HG02798 (cell line): ENCODE data around the gene VSTM2B.

Source experiments
- ATAC-seq: cut with Tn5 transposase; IDR thresholded peaks from one replicate; pipeline ENCODE4 v1.9.1; 2021; ENCODE audit warnings: mild to moderate bottlenecking; ENCODE audit not compliant: unreplicated experiment, poor library complexity

The VSTM2B gene

DNA sequence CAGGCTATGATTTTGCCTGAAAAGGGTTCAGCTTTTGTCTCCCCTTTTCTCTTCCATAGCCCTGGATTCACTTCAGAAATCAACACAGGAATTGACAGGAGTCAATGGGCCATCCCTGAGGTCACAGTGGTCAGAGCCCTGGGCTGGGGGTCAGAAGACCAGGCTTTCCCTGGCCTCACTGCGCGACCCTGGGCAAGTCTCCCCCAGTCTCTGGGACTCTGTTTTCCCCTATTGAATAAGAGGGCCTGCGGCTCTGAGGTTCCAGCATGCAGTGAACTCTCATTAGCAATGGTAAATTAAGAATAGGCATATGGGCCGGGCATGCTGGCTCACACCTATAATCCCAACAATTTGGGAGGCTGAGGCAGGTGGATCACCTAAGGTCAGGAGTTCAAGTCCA is 30.7 kb upstream of the VSTM2B start:
- ATAC-seq, result no peak

- no peak for ATAC-seq
Observed at GRCh38 chr19:29495901-29496441, 29.8 kb upstream of the VSTM2B start.

DNA sequence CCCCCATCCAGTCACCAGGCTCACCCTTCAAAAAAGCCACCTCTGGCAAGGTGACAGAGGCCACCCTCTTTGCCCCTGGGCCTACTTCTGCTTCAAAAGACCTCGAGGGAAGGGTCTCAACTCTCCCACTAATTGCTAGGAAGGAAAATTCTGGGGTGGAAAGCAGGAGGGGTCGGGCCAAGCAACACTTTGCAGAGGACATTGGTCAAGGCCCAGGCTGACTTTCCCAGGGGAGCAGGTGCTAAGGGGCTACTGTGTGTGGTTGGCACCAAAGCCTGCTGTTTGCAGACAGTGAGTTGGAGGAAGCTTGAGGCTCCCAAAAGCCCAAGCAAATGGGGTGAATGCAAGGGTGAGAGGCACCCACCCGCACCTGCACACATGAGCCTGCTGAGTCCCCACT is 28.6 kb upstream of the VSTM2B start:
- ATAC-seq, result no peak

GRCh38 chr19:29497686-29498436 is 27.9 kb upstream of the VSTM2B start:
- no peak for ATAC-seq

DNA sequence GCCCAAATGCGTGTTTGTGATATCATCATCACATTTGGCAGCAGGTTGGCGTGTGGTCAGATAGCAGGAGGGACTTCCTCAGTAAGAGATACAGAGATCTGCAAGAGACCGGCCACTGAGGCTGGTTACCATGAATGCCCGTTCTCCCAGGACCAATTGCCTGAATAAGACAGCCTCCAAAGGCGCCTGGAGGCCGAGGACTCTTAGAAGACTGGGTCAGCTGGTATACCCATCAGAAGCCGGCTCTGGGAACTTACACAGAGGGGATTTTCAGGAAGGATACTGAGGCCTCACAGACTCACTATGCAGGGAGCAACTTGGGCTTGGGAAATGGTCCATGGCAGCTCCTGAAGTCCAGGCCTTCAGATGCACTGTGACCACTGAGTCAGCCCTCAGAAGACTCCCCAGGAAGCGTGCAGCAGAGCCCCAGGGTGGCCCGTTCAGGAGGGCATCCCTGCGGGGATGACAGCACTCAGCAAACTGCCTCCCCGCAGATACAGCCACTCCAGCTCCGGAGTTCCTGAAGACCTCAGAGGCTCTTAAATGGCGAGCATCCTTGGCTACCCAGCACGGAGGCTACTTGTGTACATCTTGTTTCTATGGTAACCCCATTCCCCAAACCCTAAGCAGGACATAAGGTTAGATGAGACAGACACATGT is 26.4 kb upstream of the VSTM2B start:
- no peak for ATAC-seq

- ATAC-seq, result no peak
Observed at GRCh38 chr19:29499921-29500590, 25.7 kb upstream of the VSTM2B start.

GRCh38 chr19:29501816-29502580 is 23.8 kb upstream of the VSTM2B start:
- no peak for ATAC-seq

DNA sequence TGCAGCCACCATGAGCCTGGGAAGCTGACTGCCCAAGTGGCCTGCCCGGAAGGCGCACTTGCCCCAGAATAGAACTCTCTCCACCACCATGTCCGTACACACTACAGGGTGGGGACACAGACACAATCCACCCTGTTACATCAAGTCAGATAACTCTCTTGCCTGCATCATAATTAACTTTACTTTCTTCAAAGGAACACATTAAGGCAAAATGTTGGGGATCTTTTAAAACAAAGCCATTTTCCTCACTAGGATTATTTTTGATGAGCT is 23.3 kb upstream of the VSTM2B start:
- ATAC-seq, result no peak

DNA sequence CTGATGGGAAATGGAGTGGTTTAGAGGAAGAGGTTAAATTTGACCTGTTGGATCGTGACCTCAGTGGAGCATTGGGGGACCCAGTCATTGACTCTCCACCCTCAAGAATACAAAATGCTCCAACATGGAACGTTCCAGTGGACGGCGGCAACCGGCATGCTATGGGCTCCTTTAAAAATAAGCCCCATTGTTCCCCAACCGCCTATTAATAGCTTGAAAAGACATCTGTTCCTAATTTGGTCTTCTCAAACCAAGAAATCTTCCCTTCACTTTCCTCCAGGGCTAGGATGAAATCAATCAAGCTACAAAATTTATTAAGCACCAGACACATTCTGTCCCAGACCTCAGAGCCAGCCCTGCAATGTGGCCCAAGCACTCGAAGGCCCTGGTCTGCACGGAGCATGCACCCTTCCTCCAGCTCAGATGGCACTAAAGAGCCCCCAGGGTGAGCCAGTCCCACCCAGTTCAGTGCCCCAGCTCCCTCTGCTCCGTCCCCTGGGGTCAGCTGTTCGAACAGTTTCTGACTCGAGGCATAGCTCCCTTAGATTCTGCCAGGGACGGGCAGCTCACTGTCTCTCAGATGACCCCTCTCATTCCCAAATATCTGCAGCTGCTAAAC is 22.5 kb upstream of the VSTM2B start:
- ATAC-seq, result no peak

DNA sequence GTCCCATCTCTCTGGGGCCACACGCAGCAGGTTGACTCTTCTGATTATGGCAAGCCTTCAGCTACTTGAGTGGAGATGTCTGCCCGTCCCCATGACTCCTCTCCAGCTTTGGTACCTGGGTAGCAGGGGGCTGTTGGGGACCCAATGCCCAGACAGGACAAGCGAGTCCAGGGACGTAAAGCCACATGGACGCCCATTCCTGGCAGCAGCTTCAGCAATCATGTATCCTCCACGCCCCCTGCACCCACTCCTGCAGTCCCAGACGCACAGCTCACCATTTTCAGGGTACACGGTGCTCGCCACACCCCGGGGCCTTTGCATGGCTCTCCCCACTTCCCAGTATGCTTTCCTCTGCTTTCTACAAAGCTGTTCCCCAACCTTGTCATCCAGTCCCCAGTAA is 22.0 kb upstream of the VSTM2B start:
- no peak for ATAC-seq

DNA sequence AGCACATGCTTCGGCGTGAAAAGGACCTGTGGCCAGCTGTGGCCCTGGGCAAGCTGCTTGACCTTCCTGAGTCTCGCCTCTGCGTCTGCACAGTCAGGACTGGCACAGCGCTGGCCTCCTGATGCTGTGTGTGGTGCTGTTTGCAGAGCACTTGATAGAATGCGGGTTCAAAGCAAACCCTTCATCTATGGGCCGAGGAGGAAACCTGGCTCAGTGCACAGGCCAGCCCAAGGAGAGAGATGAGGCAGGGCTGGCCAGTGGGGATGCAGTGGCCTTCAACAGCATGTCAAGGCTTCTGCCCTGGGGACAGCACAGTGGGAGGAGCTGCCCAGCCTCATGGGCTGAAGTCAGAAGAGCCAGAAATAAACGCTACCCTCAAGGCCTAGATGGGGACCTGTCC is 21.3 kb upstream of the VSTM2B start:
- no peak for ATAC-seq

DNA sequence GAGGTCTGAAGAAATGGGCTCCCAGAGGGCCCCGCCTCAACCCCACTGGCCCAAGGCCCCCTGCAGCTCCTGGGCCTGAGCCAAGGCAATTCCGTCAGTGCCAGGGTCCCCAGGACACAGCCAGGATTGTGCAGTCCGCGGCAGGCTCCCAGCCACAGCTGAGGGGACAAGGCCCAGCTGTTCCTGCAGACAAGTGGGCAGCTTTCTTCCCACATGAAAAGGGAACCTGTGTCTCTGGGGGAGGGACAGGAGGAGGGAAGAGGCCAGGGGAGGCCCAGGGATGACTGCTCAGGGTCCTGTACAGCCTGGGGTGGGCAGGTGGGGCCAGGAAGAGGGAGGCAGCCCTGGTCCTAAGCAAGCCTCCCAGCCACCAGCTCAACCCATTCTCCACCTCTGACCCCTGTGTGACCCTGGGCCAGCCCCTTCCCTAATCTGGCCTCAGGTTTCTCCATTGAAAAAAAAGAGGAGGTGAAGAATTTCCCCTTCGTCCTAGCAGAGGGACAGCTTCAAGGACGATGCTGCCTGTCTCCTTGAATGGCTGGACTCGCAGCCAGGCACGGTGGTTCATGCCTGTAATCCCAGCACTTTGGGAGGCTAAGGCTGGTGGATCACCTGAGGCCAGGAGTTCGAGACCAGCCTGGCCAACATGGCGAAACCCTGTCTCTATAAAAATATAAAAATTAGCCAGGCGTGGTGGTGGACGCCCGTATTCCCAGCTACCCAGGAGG is 20.5 kb upstream of the VSTM2B start:
- no peak for ATAC-seq

- no peak for ATAC-seq
Observed at GRCh38 chr19:29506619-29506911, 19.2 kb upstream of the VSTM2B start.

DNA sequence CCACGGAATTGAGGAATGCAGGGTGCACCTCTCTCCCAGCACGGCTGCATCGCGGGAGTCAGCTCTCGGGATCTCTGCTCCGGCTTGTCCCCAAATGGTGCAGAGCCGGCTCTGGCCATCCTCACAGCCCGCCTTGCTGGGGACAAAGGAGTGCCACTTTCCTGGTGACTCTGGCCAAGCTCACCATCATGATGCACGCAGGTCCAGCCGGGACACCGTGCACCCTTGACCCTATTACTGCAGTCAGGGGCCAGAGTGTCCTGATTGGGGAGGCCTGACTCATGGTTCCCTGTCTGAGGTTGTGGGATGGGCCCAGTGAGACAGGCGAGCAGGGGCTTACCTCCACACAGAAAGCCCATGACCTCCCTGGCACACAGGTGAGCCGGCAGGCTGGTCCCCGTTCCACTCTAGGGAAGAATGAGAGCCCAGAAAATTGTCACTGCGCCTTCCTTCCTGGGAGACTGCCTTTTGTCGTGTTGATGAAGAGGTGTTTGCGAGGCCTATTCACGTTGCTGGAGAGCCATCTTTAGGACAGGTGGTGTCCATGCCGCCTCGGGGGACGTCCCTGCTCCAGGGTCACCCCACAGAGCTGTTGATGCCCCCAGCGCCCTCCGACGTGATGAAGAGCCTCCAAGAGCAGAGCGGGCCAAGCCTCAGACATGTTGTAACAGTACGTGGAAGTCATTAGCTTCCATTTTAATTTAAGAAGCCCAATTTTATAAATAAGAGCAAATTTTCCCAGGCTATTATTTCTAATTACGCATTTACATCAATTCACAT is 18.5 kb upstream of the VSTM2B start:
- ATAC-seq, result no peak

- no peak for ATAC-seq
Observed at GRCh38 chr19:29508181-29508580, 17.6 kb upstream of the VSTM2B start.

GRCh38 chr19:29509456-29509855 is 16.3 kb upstream of the VSTM2B start:
- ATAC-seq, result no peak

- ATAC-seq, result no peak
Observed at GRCh38 chr19:29510701-29511265, 15.0 kb upstream of the VSTM2B start.

DNA sequence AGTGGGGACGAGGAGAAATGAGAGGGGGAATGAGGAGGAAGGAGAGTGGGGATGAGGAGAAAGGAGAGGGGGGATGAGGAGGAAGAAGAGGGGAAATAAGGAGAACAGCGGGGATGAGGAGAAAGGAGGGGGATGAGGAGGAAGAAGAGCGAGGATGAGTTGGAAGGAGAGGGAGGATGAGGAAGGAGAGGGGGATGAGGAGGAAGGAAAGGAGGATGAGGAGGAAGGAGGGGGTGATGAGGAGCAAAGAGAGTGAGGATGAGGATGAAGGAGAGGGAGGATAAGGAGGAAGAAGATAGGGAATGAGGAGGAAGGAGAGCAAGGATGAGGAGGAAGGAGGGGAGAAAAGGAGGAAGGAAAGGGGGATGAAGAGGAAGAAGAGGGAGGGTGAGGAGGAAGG is 14.0 kb upstream of the VSTM2B start:
- no peak for ATAC-seq

DNA sequence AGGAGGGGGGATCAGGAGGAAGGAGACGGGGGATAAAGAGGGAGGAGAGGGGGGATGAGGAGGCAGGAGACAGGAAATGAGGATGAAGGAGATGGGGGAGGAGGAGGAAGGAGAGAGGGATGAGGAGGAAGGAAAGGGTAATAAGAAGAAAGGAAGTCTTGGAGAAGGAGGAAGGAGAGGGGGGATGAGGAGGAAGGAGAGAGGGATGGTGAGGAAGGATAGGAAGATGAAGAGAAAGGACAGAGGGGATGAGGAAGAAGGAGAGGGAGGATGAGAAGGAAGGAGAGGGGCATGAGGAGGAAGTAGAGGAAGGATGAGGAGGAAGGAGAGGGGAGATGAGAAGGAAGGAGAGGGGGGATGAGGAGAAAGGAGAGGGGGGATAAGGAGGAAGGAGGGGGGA is 13.0 kb upstream of the VSTM2B start:
- ATAC-seq, result no peak
